ENCODE data around the gene FAM83B.

FAM83B gene

DNA sequence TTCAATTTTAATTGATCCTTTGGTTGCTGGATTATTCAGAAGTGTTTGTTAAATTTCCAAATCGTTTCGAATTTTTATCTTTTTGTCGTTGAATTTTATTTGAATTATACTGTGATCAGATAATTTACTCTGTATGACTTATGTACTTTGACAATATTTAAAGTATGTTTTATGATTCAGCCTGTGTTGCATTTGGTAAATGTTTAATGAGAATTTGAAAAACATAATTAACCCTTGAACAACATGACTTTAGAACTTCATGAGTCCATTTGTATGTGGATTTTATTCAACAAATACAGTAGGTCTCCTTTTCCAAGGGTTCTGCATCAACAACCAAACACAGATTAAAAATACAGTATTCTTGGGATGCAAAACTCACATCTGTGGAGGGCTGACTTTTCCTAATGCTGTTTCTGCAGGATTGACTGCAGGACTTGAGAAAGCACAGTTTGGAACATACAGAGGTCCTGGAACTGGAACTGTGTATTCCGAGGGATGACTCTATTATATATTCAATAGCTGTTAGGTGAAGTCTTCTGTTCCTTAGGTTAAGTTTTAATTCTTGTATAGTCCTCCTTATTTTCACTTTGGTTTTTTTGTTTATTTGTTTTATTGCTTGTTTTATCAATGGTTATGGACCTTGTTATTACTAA lies 40.5 kb downstream of the FAM83B start:
- WGBS (ENCODE audit: insufficient coverage), result no CpG with 5 or more reads among the region's 4 CpGs
- H3K27ac ChIP-seq (ENCODE audit: insufficient read depth in 1 of 2, low read depth in 1 of 2, low read length in 2 of 2, poor library complexity in 1 of 2, severe bottlenecking in 2 of 2), result no peak overlapping the region
- H3K4me1 ChIP-seq (ENCODE audit: control extremely low read depth in 1 of 4, control insufficient read depth in 4 of 4, insufficient read depth in 4 of 4, low read length in 3 of 4), result no peaks in the 10 kb centered on the region
- ChIA-PET POLR2A (no interaction called here), CTCF (no interaction called here)
- no peak overlapping the region for H3K4me3 ChIP-seq (ENCODE audit: control insufficient read depth in 1 of 7, extremely low read depth in 1 of 7, insufficient read depth in 4 of 7, low read depth in 2 of 7, low read length in 6 of 7)
- no peaks in the 10 kb centered on the region for H3K36me3 ChIP-seq (ENCODE audit: control insufficient read depth in 4 of 4, insufficient read depth in 4 of 4, low read length in 3 of 4)
- H3K9me3 ChIP-seq (ENCODE audit: control extremely low read depth in 1 of 5, control insufficient read depth in 4 of 5, insufficient read depth in 2 of 5, low read depth in 1 of 5, low read length in 4 of 5), result no peaks in the 10 kb centered on the region
- no peaks in the 10 kb centered on the region for H3K27me3 ChIP-seq (replicated peaks in 2 of 5; ENCODE audit: control insufficient read depth in 4 of 5, insufficient read depth in 5 of 5, low read length in 4 of 5)
- DNase-seq, result no peak

DNA sequence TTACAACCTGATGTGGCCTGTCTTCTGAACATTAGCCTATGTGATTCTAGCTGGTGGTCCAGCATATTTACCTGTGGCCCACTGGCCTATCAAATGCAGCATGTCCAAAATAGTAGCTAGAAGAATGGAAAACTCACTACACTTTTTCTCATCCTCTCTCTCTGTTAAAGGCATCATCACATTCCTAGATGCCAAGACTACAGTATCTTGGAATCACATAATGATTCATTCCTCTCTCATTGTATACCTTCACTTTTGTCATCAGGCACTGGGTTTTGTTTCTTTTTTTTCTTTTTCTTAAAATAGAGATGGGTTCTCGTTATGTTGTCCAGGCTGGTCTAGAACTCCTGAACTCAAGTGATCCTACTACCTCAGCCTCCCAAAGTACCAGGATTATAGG lies 45.0 kb downstream of the FAM83B start:
- Histone ChIP-seq H3K9me3 (ENCODE audit: control extremely low read depth in 1 of 5, control insufficient read depth in 4 of 5, insufficient read depth in 2 of 5, low read depth in 1 of 5, low read length in 4 of 5) (no peaks in the 10 kb centered on the region), H3K27ac (ENCODE audit: insufficient read depth in 1 of 2, low read depth in 1 of 2, low read length in 2 of 2, poor library complexity in 1 of 2, severe bottlenecking in 2 of 2) (no peak overlapping the region), H3K36me3 (ENCODE audit: control insufficient read depth in 4 of 4, insufficient read depth in 4 of 4, low read length in 3 of 4) (no peaks in the 10 kb centered on the region), H3K4me1 (ENCODE audit: control extremely low read depth in 1 of 4, control insufficient read depth in 4 of 4, insufficient read depth in 4 of 4, low read length in 3 of 4) (no peaks in the 10 kb centered on the region), H3K4me3 (ENCODE audit: control insufficient read depth in 1 of 7, extremely low read depth in 1 of 7, insufficient read depth in 4 of 7, low read depth in 2 of 7, low read length in 6 of 7) (no peak overlapping the region), H3K27me3 (replicated peaks in 2 of 5; ENCODE audit: control insufficient read depth in 4 of 5, insufficient read depth in 5 of 5, low read length in 4 of 5) (no peaks in the 10 kb centered on the region)
- DNase-seq, result no peak
- 100% methylated on average over 1 of the region's 1 CpG for WGBS (ENCODE audit: insufficient coverage)
- ChIA-PET POLR2A (no interaction called here), CTCF (no interaction called here)

DNA sequence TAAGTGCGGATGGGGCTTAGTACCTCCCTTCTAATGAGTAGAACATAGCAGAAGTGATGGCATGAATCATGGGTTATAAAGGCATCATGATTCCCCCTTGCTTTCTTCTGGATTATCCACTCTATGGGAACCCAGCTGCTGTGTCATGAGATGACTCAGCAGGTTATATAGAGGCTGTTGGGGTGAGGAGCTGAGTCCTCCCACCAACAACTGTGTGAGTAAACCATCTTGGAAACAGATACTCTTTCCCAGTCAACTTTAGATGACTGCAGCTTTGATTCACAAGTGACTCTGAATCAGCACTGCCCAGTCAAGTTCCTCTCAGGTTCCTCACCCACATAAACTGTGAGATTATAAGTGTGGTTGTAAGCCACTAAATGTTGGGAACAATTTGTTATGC lies 46.3 kb downstream of the FAM83B start:
- no peak overlapping the region for H3K27ac ChIP-seq (ENCODE audit: insufficient read depth in 1 of 2, low read depth in 1 of 2, low read length in 2 of 2, poor library complexity in 1 of 2, severe bottlenecking in 2 of 2)
- WGBS (ENCODE audit: insufficient coverage), result no CpG with 5 or more reads among the region's 1 CpG
- ChIA-PET CTCF (no interaction called here), POLR2A (interaction anchor here (0.6 kb wide), 1 partner anchor 1472 kb away, joined by 4 read pairs; no protein-coding TSS in a partner anchor)
- H3K4me1 ChIP-seq (ENCODE audit: control extremely low read depth in 1 of 4, control insufficient read depth in 4 of 4, insufficient read depth in 4 of 4, low read length in 3 of 4), result no peaks in the 10 kb centered on the region
- DNase-seq, result peak in 1 of 3 donors; percentile 2
- H3K4me3 ChIP-seq (ENCODE audit: control insufficient read depth in 1 of 7, extremely low read depth in 1 of 7, insufficient read depth in 4 of 7, low read depth in 2 of 7, low read length in 6 of 7), result no peak overlapping the region
- no peaks in the 10 kb centered on the region for H3K36me3 ChIP-seq (ENCODE audit: control insufficient read depth in 4 of 4, insufficient read depth in 4 of 4, low read length in 3 of 4)
- no peaks in the 10 kb centered on the region for H3K9me3 ChIP-seq (ENCODE audit: control extremely low read depth in 1 of 5, control insufficient read depth in 4 of 5, insufficient read depth in 2 of 5, low read depth in 1 of 5, low read length in 4 of 5)
- no peaks in the 10 kb centered on the region for H3K27me3 ChIP-seq (replicated peaks in 2 of 5; ENCODE audit: control insufficient read depth in 4 of 5, insufficient read depth in 5 of 5, low read length in 4 of 5)

DNA sequence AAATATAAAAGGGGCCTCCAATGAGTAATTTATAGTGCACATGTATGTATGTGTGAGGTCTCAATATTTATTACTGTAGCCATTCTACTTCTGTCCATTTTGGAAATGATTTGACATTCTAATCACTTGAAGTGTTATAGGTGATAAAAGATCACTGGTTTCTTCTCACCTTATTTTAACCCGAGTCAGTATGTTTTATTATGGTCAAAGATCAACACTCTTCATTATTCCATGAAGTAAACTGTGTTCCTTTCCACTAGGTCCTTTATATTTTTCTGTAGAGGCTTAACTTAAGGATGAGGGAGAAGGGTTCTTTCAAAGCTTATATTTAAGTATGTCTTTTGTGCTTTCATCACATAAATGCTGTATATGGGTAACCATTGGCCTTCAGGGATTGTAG lies 47.2 kb downstream of the FAM83B start:
- Histone ChIP-seq H3K4me3 (ENCODE audit: control insufficient read depth in 1 of 7, extremely low read depth in 1 of 7, insufficient read depth in 4 of 7, low read depth in 2 of 7, low read length in 6 of 7) (no peak overlapping the region), H3K4me1 (ENCODE audit: control extremely low read depth in 1 of 4, control insufficient read depth in 4 of 4, insufficient read depth in 4 of 4, low read length in 3 of 4) (no peaks in the 10 kb centered on the region), H3K27ac (ENCODE audit: insufficient read depth in 1 of 2, low read depth in 1 of 2, low read length in 2 of 2, poor library complexity in 1 of 2, severe bottlenecking in 2 of 2) (no peak overlapping the region), H3K9me3 (ENCODE audit: control extremely low read depth in 1 of 5, control insufficient read depth in 4 of 5, insufficient read depth in 2 of 5, low read depth in 1 of 5, low read length in 4 of 5) (no peaks in the 10 kb centered on the region), H3K36me3 (ENCODE audit: control insufficient read depth in 4 of 4, insufficient read depth in 4 of 4, low read length in 3 of 4) (no peaks in the 10 kb centered on the region), H3K27me3 (replicated peaks in 2 of 5; ENCODE audit: control insufficient read depth in 4 of 5, insufficient read depth in 5 of 5, low read length in 4 of 5) (no peaks in the 10 kb centered on the region)
- no peak for DNase-seq
- POLR2A ChIA-PET, result no interaction called here
- CTCF ChIA-PET, result no interaction called here
- WGBS (ENCODE audit: insufficient coverage), result no CpG with 5 or more reads among the region's 1 CpG

DNA sequence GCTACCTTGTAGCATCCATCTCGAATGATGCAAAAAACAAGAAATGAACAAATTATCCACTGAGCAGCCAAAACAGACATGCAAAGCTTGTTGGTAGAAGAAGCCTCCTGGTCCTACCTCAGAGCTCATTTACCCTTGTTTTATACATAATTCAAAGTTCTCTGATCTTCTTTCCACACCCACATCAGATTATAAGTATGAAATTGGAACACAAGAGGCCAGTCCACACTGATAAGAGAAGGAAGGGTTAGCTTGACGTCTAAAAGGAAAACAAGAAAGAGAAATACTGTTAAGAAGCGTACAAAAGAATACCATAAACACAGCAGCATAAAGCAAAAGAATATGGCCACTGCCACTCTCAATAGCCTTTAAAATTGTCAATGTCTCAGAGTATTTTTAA lies 49.7 kb downstream of the FAM83B start:
- 88% methylated on average over 1 of the region's 3 CpGs for WGBS (ENCODE audit: insufficient coverage)
- no peak overlapping the region for H3K4me3 ChIP-seq (ENCODE audit: control insufficient read depth in 1 of 7, extremely low read depth in 1 of 7, insufficient read depth in 4 of 7, low read depth in 2 of 7, low read length in 6 of 7)
- H3K4me1 ChIP-seq (ENCODE audit: control extremely low read depth in 1 of 4, control insufficient read depth in 4 of 4, insufficient read depth in 4 of 4, low read length in 3 of 4), result no peaks in the 10 kb centered on the region
- no peaks in the 10 kb centered on the region for H3K27me3 ChIP-seq (replicated peaks in 2 of 5; ENCODE audit: control insufficient read depth in 4 of 5, insufficient read depth in 5 of 5, low read length in 4 of 5)
- no peaks in the 10 kb centered on the region for H3K9me3 ChIP-seq (ENCODE audit: control extremely low read depth in 1 of 5, control insufficient read depth in 4 of 5, insufficient read depth in 2 of 5, low read depth in 1 of 5, low read length in 4 of 5)
- no peaks in the 10 kb centered on the region for H3K36me3 ChIP-seq (ENCODE audit: control insufficient read depth in 4 of 4, insufficient read depth in 4 of 4, low read length in 3 of 4)
- no peak overlapping the region for H3K27ac ChIP-seq (ENCODE audit: insufficient read depth in 1 of 2, low read depth in 1 of 2, low read length in 2 of 2, poor library complexity in 1 of 2, severe bottlenecking in 2 of 2)
- ChIA-PET CTCF (no interaction called here), POLR2A (no interaction called here)
- DNase-seq, result no peak

DNA sequence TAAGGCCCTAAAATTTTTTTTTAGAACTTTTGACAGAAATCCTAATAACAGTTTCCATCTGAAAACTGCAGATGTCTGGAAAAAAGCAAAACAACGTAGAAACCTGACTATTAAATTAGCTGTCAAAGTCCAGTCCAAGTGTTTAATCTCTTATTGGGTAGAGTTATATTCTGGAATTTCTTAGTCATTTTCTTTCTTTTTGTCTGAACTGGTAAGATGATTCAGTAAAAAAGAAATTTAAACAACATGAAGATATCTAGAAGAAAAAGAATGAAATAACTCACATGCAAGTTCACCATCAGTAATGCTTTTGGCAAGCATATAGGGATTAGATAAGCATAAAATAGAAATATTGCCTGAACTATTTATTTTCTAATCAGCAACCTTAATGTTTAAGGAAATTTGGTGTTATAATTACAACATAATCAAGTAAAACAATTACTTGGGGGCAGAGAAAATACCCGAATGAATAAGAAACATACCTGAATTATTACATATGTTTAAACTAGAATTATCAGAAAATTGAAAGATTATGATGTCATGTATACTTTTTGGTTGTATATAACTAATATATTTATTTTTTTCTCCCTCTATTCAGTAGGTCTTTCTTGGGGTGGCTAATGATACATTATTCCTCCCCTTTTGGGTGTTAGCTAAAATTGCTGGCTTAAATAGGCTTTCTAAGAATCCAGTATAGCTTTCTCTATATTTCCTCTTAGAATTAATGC lies 51.1 kb downstream of the FAM83B start:
- no peak for DNase-seq
- Histone ChIP-seq H3K27me3 (replicated peaks in 2 of 5; ENCODE audit: control insufficient read depth in 4 of 5, insufficient read depth in 5 of 5, low read length in 4 of 5) (no peaks in the 10 kb centered on the region), H3K36me3 (ENCODE audit: control insufficient read depth in 4 of 4, insufficient read depth in 4 of 4, low read length in 3 of 4) (no peaks in the 10 kb centered on the region), H3K4me3 (ENCODE audit: control insufficient read depth in 1 of 7, extremely low read depth in 1 of 7, insufficient read depth in 4 of 7, low read depth in 2 of 7, low read length in 6 of 7) (no peak overlapping the region), H3K4me1 (ENCODE audit: control extremely low read depth in 1 of 4, control insufficient read depth in 4 of 4, insufficient read depth in 4 of 4, low read length in 3 of 4) (no peaks in the 10 kb centered on the region), H3K9me3 (ENCODE audit: control extremely low read depth in 1 of 5, control insufficient read depth in 4 of 5, insufficient read depth in 2 of 5, low read depth in 1 of 5, low read length in 4 of 5) (no peaks in the 10 kb centered on the region), H3K27ac (ENCODE audit: insufficient read depth in 1 of 2, low read depth in 1 of 2, low read length in 2 of 2, poor library complexity in 1 of 2, severe bottlenecking in 2 of 2) (no peak overlapping the region)
- no CpG with 5 or more reads among the region's 2 CpGs for WGBS (ENCODE audit: insufficient coverage)
- ChIA-PET CTCF (no interaction called here), POLR2A (no interaction called here)

DNA sequence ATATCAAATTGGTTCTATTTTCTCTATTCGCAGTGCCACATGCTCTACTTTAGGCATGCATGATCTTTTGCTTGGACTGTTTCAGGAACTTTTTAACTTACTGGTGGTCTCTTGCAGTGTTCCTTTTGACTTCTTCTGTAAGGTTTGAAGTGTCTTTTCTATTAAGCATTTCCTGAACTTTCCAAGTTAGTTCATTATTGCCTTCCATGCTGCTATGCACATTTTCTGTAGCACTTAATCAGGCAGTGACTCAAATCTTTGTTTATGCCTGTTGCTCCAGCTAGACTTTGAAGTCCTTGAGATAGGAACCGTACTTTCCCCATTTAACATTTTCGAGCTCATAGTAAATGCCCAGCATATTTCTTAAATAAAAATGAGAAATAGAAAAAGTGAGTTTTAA lies 52.2 kb downstream of the FAM83B start:
- no peak overlapping the region for H3K27ac ChIP-seq (ENCODE audit: insufficient read depth in 1 of 2, low read depth in 1 of 2, low read length in 2 of 2, poor library complexity in 1 of 2, severe bottlenecking in 2 of 2)
- WGBS (ENCODE audit: insufficient coverage), result no CpG with 5 or more reads among the region's 3 CpGs
- H3K27me3 ChIP-seq (replicated peaks in 2 of 5; ENCODE audit: control insufficient read depth in 4 of 5, insufficient read depth in 5 of 5, low read length in 4 of 5), result no peaks in the 10 kb centered on the region
- no peak for DNase-seq
- no peaks in the 10 kb centered on the region for H3K9me3 ChIP-seq (ENCODE audit: control extremely low read depth in 1 of 5, control insufficient read depth in 4 of 5, insufficient read depth in 2 of 5, low read depth in 1 of 5, low read length in 4 of 5)
- H3K4me1 ChIP-seq (ENCODE audit: control extremely low read depth in 1 of 4, control insufficient read depth in 4 of 4, insufficient read depth in 4 of 4, low read length in 3 of 4), result no peaks in the 10 kb centered on the region
- ChIA-PET CTCF (no interaction called here), POLR2A (no interaction called here)
- H3K36me3 ChIP-seq (ENCODE audit: control insufficient read depth in 4 of 4, insufficient read depth in 4 of 4, low read length in 3 of 4), result no peaks in the 10 kb centered on the region
- no peak overlapping the region for H3K4me3 ChIP-seq (ENCODE audit: control insufficient read depth in 1 of 7, extremely low read depth in 1 of 7, insufficient read depth in 4 of 7, low read depth in 2 of 7, low read length in 6 of 7)
